ENCODE data around the gene AGAP1. TPM values are rescaled to one million over a fixed set of nuclear protein-coding genes. Genes with fewer than 3 reads are reported as not detected.

Gene AGAP1
- total RNA-seq, 1 donor from 2014 or later: 39.0 TPM

GRCh38 chr2:235937526-235937925 is 443.7 kb downstream of the AGAP1 start:
- Mint-ChIP-seq H3K4me1 (ENCODE audit: low read depth) (peaks cover 31% of the 10 kb centered on the region), H3K36me3 (ENCODE audit: low read depth) (peaks cover 25% of the 10 kb centered on the region), H3K9me3 (ENCODE audit: low read depth) (peaks cover 8% of the 10 kb centered on the region), H3K27ac (ENCODE audit: unreplicated experiment) (no peak overlapping the region), H3K4me3 (ENCODE audit: unreplicated experiment) (no peak overlapping the region), H3K27me3 (ENCODE audit: low read depth) (no peaks in the 10 kb centered on the region)
- no peak for DNase-seq (ENCODE audit: low spot score)
- TF ChIP-seq, protein P1, sequence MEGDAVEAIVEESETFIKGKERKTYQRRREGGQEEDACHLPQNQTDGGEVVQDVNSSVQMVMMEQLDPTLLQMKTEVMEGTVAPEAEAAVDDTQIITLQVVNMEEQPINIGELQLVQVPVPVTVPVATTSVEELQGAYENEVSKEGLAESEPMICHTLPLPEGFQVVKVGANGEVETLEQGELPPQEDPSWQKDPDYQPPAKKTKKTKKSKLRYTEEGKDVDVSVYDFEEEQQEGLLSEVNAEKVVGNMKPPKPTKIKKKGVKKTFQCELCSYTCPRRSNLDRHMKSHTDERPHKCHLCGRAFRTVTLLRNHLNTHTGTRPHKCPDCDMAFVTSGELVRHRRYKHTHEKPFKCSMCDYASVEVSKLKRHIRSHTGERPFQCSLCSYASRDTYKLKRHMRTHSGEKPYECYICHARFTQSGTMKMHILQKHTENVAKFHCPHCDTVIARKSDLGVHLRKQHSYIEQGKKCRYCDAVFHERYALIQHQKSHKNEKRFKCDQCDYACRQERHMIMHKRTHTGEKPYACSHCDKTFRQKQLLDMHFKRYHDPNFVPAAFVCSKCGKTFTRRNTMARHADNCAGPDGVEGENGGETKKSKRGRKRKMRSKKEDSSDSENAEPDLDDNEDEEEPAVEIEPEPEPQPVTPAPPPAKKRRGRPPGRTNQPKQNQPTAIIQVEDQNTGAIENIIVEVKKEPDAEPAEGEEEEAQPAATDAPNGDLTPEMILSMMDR (IDR thresholded peaks at IDR 0.05): no peak

GRCh38 chr2:235937936-235938335 is 444.1 kb downstream of the AGAP1 start:
- H3K4me1 Mint-ChIP-seq (ENCODE audit: low read depth): peaks cover 34% of the 10 kb centered on the region

GRCh38 chr2:235938611-235939010 is 444.8 kb downstream of the AGAP1 start:
- DNase-seq (ENCODE audit: low spot score): no peak
- no peak overlapping the region for H3K27ac Mint-ChIP-seq (ENCODE audit: unreplicated experiment)
- peaks cover 41% of the 10 kb centered on the region for H3K4me1 Mint-ChIP-seq (ENCODE audit: low read depth)
- TF ChIP-seq, protein P1 (IDR thresholded peaks at IDR 0.05): no peak
- peaks cover 8% of the 10 kb centered on the region for H3K9me3 Mint-ChIP-seq (ENCODE audit: low read depth)
- H3K4me3 Mint-ChIP-seq (ENCODE audit: unreplicated experiment): no peak overlapping the region
- peaks cover 25% of the 10 kb centered on the region for H3K36me3 Mint-ChIP-seq (ENCODE audit: low read depth)
- H3K27me3 Mint-ChIP-seq (ENCODE audit: low read depth): no peaks in the 10 kb centered on the region

More at GRCh38 chr2:235937936-235938335, 444.1 kb downstream of the AGAP1 start:
- DNase-seq (ENCODE audit: low spot score): no peak
- no peaks in the 10 kb centered on the region for H3K27me3 Mint-ChIP-seq (ENCODE audit: low read depth)
- peaks cover 25% of the 10 kb centered on the region for H3K36me3 Mint-ChIP-seq (ENCODE audit: low read depth)
- no peak overlapping the region for H3K4me3 Mint-ChIP-seq (ENCODE audit: unreplicated experiment)
- no peak overlapping the region for H3K27ac Mint-ChIP-seq (ENCODE audit: unreplicated experiment)
- TF ChIP-seq, protein P1 (IDR thresholded peaks at IDR 0.05): no peak
- H3K9me3 Mint-ChIP-seq (ENCODE audit: low read depth): peaks cover 8% of the 10 kb centered on the region

DNA sequence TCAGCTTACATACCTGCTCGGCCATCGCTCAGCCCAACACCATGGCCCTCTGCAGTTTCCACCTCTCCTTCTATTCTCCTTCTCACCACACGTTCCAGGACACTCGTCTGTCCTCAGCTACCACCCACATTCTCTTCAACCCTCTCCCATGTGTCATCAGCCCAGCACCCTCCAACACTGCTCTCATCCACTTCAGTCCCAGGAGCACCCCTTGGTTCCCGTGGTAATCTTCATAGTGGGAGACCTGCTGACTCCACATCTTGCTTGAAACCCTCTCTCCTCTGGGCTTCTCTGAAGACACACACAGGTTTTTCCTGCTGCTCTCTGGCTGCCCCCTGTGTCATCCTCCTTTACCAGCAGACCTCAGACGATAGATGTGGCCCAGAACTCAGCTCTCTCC is 445.6 kb downstream of the AGAP1 start:
- Mint-ChIP-seq H3K4me3 (ENCODE audit: unreplicated experiment) (no peak overlapping the region), H3K27me3 (ENCODE audit: low read depth) (no peaks in the 10 kb centered on the region), H3K27ac (ENCODE audit: unreplicated experiment) (peak overlapping the region; percentile 93), H3K36me3 (ENCODE audit: low read depth) (peaks cover 25% of the 10 kb centered on the region), H3K4me1 (ENCODE audit: low read depth) (peaks cover 41% of the 10 kb centered on the region), H3K9me3 (ENCODE audit: low read depth) (peaks cover 8% of the 10 kb centered on the region)
- TF ChIP-seq, protein P1 (IDR thresholded peaks at IDR 0.05): no peak
- DNase-seq (ENCODE audit: low spot score): no peak

DNA sequence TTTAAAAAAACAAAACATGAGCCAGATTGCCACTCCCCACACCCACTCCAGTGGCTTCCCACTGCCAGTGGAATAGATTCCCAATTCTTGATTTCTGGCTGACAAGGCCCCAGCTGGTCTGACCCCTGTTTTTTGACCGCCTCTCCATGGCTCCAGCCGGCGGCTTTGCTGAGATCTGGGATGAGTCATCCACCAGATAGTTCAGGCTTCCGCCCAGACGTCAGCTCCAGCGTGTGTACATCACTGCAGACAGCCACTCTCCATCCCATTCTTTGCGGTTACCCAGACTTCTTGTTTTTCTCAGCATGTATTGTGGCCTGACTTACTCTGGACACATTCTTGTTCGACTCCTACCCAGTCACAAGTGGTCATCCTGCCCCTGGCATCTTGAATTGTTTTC is 446.5 kb downstream of the AGAP1 start:
- Mint-ChIP-seq H3K27ac (ENCODE audit: unreplicated experiment) (peak overlapping the region; percentile 93), H3K4me3 (ENCODE audit: unreplicated experiment) (no peak overlapping the region), H3K27me3 (ENCODE audit: low read depth) (no peaks in the 10 kb centered on the region), H3K36me3 (ENCODE audit: low read depth) (peaks cover 25% of the 10 kb centered on the region), H3K9me3 (ENCODE audit: low read depth) (peaks cover 8% of the 10 kb centered on the region), H3K4me1 (ENCODE audit: low read depth) (peaks cover 41% of the 10 kb centered on the region)
- TF ChIP-seq, protein P1 (IDR thresholded peaks at IDR 0.05): no peak
- DNase-seq (ENCODE audit: low spot score): no peak
